ENCODE data around the gene ROBO3. TPM values are rescaled to one million over a fixed set of nuclear protein-coding genes. Genes with fewer than 3 reads are reported as not detected.

Gene ROBO3
- total RNA-seq, 1 experiment from 2014 or later: 30.7 TPM

- TF ChIP-seq, protein P1, sequence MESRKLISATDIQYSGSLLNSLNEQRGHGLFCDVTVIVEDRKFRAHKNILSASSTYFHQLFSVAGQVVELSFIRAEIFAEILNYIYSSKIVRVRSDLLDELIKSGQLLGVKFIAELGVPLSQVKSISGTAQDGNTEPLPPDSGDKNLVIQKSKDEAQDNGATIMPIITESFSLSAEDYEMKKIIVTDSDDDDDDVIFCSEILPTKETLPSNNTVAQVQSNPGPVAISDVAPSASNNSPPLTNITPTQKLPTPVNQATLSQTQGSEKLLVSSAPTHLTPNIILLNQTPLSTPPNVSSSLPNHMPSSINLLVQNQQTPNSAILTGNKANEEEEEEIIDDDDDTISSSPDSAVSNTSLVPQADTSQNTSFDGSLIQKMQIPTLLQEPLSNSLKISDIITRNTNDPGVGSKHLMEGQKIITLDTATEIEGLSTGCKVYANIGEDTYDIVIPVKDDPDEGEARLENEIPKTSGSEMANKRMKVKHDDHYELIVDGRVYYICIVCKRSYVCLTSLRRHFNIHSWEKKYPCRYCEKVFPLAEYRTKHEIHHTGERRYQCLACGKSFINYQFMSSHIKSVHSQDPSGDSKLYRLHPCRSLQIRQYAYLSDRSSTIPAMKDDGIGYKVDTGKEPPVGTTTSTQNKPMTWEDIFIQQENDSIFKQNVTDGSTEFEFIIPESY (IDR thresholded peaks at IDR 0.05; ENCODE audit: extremely low read depth, insufficient replicate concordance, low read length): no peak
- TF ChIP-seq CEBPB (IDR thresholded peaks at IDR 0.05; ENCODE audit: low read depth): no peak
- no peak for TF ChIP-seq ELF1 (IDR thresholded peaks at IDR 0.05; ENCODE audit: borderline replicate concordance, low read depth)
- TF ChIP-seq FOSL1 (IDR thresholded peaks at IDR 0.05; ENCODE audit: low read depth): no peak
- no peak for TF ChIP-seq SRF (IDR thresholded peaks at IDR 0.05; ENCODE audit: low read depth)
- TF ChIP-seq RAD21 (IDR thresholded peaks at IDR 0.05; ENCODE audit: low read depth): no peak
- TF ChIP-seq EZH2 (IDR thresholded peaks at IDR 0.05): no peak
- no peak for TF ChIP-seq YY1 (IDR thresholded peaks at IDR 0.05; ENCODE audit: extremely low read depth, insufficient replicate concordance, low read depth, low read length)
- no peak for TF ChIP-seq TCF7L2 (IDR thresholded peaks at IDR 0.05; ENCODE audit: borderline replicate concordance, extremely low read depth, insufficient read depth, insufficient read length)
These were observed 12.9 kb downstream of the ROBO3 start (continued) for GRCh38 chr11:124877910-124878758.

GRCh38 chr11:124878759-124879492 lies 13.7 kb downstream of the ROBO3 start:
- no peak overlapping the region for H2AFZ ChIP-seq (ENCODE audit: low read depth, low read length, poor library complexity, severe bottlenecking)
- no peak for TF ChIP-seq POLR2AphosphoS5 (IDR thresholded peaks at IDR 0.05; ENCODE audit: low read depth, low read length)
- TF ChIP-seq EZH2phosphoT487 (IDR thresholded peaks at IDR 0.05; ENCODE audit: borderline replicate concordance): no peak
- TF ChIP-seq, protein P1 (IDR thresholded peaks at IDR 0.05; ENCODE audit: extremely low read depth, insufficient replicate concordance, low read length): no peak
- no peak for TF ChIP-seq EZH2 (IDR thresholded peaks at IDR 0.05)
- TF ChIP-seq JUND (IDR thresholded peaks at IDR 0.05): no peak
- TF ChIP-seq TCF7L2 (IDR thresholded peaks at IDR 0.05; ENCODE audit: borderline replicate concordance, extremely low read depth, insufficient read depth, insufficient read length): no peak
- no peak for TF ChIP-seq RAD21 (IDR thresholded peaks at IDR 0.05; ENCODE audit: low read depth)
- TF ChIP-seq REST (IDR thresholded peaks at IDR 0.05; ENCODE audit: low read depth): no peak
- TF ChIP-seq, protein P2, sequence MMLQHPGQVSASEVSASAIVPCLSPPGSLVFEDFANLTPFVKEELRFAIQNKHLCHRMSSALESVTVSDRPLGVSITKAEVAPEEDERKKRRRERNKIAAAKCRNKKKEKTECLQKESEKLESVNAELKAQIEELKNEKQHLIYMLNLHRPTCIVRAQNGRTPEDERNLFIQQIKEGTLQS (IDR thresholded peaks at IDR 0.05): no peak

More at GRCh38 chr11:124878759-124879492, 13.7 kb downstream of the ROBO3 start:
- ChIA-PET RAD21 (ENCODE audit: low non-redundant PET in 1 of 2, low total read pairs in 2 of 2, uncharacterized antibody in 2 of 2, unreplicated experiment in 2 of 2) (no interaction called here), CTCF (no interaction called here), POLR2A (no interaction called here)
- Histone ChIP-seq H3K27me3 (ENCODE audit: insufficient read depth, low read length) (no peaks in the 10 kb centered on the region), H3K4me2 (ENCODE audit: low read length) (no peak overlapping the region), H3K36me3 (ENCODE audit: control insufficient read depth in 1 of 2, insufficient read depth in 2 of 2, low read length in 2 of 2) (no peaks in the 10 kb centered on the region), H3K9ac (ENCODE audit: low read length) (no peak overlapping the region), H3K9me2 (ENCODE audit: insufficient read depth) (no peaks in the 10 kb centered on the region), H4K20me1 (ENCODE audit: insufficient read depth) (no peaks in the 10 kb centered on the region), H3K9me3 (ENCODE audit: control insufficient read depth in 1 of 2, insufficient read depth in 1 of 2, low read depth in 1 of 2, low read length in 2 of 2) (no peaks in the 10 kb centered on the region), H3K27ac (ENCODE audit: low read depth, low read length) (no peak overlapping the region), H3K79me2 (ENCODE audit: insufficient read depth, low read length) (no peaks in the 10 kb centered on the region), H3K4me3 (replicated peaks in 1 of 2; ENCODE audit: low read depth in 1 of 2, low read length in 2 of 2) (no peak overlapping the region), H3K4me1 (ENCODE audit: control insufficient read depth in 1 of 2, insufficient read depth in 2 of 2, low read length in 2 of 2) (peaks cover 12 to 23% of the 10 kb centered on the region in 2 experiments)
- DNase-seq (ENCODE audit: low read depth, low spot score): no peak
- no peak for ATAC-seq
- intact Hi-C loops (cut with micrococcal nuclease): no loop called here
- no TSS peak for BruUV-seq (replicated peaks)
